COR-L47 (cell line): Measurements from ENCODE around the gene ANO2.

Experiments used
- DNase-seq: peaks from one replicate; lab custom pipeline; 2025; lab: John Stamatoyannopoulos, UW

Gene ANO2

GRCh38 chr12:5622280-5622679 lies 322.8 kb downstream of the ANO2 start:
- DNase-seq, result no peak

DNA sequence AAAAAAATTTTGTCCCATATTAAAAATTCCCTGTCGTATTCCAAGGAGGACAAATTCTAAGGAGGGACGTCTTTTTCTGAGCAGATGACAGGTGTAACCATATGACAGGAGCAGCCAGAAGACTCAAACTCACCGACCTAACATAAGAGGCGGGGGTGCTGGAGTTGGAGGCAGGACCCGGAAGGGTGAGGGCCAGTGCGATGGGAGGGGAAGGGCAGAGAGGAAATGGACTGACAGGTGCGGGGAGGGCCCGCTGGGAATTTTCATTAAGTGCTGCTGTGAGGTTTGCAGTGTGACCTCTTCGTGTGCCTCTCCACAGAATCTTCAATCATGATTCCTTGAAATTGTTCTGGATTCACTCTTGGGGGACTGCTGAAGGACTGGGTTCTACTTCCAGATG lies 323.7 kb downstream of the ANO2 start:
- DNase-seq, result no peak

- no peak for DNase-seq
These were observed 324.2 kb downstream of the ANO2 start for GRCh38 chr12:5620896-5621295.

- no peak for DNase-seq
These were observed 325.4 kb downstream of the ANO2 start for GRCh38 chr12:5619628-5620027.

DNA sequence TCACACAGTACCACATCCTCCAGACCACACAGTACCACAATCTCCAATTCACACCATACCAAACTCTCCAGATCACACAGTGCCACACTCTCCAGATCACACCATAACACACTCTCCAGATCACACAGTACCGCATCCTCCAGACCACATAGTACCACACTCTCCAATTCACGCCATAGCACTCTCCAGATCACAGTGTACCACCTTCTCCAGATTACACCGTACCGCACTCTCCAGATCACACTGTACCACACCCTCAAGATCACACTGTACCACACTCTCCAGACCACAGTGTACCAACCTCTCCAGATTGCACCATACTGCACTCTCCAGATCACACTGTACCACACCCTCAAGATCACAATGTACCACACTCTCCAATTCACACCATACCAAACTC lies 328.2 kb downstream of the ANO2 start:
- no peak for DNase-seq

DNA sequence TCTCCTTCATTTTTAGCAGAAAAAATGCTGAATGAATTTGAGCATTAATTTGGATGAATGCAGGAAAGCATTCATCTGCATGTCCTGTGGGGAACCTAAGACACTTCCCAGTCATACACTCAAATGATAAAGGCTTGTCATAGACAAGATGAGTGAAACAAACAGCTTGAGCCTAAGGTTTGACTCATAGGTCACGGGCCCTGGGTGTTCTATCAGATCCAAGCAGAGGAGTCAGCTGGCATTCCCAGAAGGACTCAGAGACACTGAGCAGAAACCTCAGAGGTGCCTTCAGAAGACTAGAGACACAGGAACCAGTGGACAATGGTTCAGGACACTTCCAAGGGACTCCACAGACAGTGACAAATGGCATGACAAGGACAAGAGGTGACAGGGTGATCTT lies 329.3 kb downstream of the ANO2 start:
- DNase-seq, result no peak

GRCh38 chr12:5614256-5614655 lies 330.8 kb downstream of the ANO2 start:
- no peak for DNase-seq

DNA sequence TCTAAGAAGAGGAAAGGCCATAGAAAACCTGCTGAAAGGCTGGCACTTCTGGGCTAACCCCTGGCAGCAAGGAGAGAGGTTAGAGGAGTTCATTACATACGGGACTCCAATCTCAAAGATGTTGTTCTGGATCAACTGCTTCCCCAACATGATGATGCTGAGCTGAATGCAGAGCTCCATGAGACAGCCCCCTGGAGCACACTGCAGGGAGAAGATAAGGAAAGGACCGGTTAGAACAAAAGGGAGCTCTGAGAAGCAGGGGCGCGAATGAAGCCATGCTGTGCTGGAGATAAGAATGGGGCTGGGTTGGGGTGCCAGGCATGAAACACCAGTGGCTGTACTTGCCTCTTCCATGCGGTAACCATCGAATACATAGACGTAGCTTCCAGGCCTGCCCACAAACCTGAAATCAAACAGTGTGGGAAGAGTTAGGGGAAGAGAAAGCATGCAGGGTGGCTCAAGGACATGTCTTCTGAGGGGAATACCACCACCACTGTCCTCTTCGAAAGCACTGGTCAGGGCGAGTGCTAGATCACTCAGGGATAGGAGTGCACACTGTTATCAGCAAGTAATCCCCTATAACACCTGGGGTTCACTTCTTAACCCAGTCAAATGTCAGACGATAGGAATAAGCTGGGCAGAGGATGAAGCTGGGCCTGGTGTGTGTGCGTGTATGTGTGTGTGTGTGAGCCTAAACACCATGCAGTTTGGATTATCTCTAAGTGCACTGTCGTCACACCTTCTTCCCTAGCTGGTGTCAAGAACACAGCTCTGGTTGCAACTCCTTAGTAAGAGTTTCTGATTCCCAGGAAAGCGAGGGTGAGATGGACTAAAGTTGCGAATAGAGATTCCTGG lies 332.3 kb downstream of the ANO2 start:
- no peak for DNase-seq

DNA sequence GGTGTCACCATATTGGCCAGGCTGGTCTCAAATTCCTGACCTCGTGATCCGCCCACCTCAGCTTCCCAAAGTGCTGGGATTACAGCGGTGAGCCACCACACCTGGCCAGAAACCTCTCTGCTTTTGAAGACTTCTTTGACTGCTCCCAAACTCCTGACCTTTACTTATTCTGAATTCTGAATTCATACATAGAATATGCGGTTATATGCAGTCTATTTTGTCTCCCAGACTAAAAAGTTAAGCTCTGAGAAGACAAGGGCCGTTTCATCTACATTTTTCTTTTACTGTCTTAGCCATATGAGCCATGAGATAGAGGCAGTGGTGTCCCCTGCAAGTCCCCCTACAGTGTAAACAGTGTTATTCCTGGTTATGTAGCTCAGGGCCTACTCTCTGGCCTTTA lies 333.9 kb downstream of the ANO2 start:
- no peak for DNase-seq

GRCh38 chr12:5599378-5599777 lies 345.7 kb downstream of the ANO2 start:
- DNase-seq, result no peak

GRCh38 chr12:5593998-5594397 lies 351.1 kb downstream of the ANO2 start:
- DNase-seq, result no peak

GRCh38 chr12:5593086-5593485 lies 352.0 kb downstream of the ANO2 start:
- DNase-seq, result no peak

DNA sequence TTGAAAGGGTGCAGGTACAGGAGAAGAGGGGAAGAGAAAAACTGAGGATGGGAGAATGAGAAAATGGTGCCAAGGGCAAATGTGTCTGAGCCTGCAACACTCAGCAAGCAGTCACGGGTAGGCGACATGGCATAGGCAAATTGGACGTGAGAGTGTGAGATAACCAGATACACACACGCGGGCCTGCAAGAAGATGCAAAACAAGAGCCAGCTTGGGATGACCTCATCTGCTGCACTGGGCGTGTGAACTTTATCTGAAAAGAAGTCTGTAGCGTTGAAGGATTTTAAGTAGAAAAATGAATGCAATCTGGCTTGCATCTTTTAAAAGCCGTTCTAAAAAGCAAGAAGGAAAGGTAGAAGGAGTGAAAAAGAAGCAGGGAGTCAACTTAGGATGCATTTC lies 352.7 kb downstream of the ANO2 start:
- DNase-seq, result no peak

DNA sequence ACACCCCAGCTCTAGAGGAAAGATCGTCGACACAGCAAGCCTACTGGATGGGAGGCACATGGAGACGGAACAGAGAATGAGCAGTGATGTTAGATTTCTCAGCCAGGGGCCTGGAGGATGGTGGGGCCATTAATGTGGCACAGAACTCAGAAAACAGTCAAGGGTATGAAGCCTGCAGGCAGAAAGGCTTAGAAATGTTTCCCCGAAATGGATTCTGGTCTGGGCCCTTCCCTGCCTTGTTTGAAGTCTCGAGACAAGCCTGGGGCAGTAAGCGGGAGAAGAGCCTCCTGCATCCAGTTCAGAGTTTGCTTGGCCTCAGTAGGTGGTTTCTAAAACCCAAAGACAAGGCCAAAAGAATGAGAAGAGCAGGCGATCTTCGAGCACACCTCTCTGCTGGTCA lies 354.7 kb downstream of the ANO2 start:
- no peak for DNase-seq

GRCh38 chr12:5589054-5589453 lies 356.0 kb downstream of the ANO2 start:
- no peak for DNase-seq

DNA sequence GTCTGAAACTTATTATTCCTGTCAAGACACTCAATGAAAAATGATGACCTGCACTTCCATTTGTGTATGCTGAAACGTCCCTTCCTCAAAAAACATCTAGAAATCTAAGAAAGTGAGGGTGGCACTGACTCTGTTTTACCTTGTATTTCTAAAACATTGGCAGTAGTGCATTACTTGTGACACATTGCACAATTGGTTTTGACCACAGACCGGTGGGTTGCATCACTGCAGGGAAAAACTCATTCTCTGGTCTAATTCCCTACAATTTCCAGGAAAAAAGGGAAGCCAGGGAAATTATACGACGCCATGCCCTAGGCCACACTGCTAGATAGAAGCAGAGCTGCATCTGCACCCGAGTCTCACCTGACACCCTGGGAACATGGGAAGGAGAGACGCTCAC lies 356.5 kb downstream of the ANO2 start:
- no peak for DNase-seq

- no peak for DNase-seq
These were observed 356.9 kb downstream of the ANO2 start for GRCh38 chr12:5588176-5588575.

DNA sequence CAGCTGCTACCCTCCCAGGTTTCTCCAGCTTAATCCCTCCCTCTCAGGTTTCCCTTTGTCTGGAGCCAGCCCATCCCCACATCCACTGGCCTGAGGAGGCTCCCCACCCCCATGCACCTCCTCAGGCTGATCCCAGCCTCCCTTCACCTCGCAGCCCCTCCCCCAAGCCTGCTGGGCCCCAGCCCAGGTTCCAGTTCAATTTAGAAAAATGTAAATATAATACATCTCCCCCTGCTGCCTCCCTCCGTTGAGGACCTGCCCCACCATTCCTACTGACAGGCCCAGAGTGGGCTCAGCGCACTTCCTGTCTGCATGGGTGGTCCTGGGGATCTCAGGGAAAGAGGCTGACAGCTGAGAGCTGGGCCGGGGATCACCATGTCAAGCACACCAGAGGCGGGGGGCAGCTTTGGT lies 357.3 kb downstream of the ANO2 start:
- no peak for DNase-seq

DNA sequence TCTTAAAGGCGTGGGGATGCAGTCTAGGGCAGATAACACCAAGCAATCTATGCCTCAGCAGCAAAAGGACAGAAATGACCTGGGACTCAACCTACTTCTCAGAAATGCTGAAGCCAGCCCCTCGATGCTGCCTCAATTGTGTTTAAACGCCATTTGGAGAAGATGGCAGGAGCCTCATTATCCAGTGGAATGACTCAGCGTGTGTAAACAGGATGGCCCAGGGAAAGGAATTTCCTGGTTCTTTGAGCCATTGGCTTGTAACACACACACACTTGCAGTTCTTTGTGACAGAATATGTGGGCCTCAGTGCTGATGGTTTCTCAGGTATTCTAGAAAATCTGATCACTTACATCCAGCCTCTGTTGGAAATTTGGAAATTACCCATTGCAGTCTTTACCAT lies 358.9 kb downstream of the ANO2 start:
- DNase-seq, result no peak

DNA sequence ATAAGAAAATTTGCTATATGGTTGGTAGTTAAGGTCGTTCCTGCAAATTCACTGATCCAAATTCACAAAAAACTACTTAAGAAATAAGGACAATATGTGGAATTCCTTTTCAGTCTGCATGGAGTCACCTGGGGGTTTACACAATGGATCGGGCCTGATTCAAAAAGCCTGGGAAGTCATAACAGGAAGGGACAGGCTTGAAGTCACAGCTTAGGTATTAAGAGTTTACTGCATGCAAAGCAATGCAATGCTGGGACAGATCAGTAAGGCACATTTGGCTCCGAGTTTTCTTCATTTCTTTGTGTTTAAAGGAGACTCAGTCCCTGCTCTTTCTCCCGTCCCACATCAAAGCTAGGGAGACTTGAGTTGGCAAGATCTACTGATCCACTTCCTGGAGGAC lies 359.9 kb downstream of the ANO2 start:
- DNase-seq, result no peak

GRCh38 chr12:5584412-5585175 lies 360.5 kb downstream of the ANO2 start:
- DNase-seq, result no peak

- no peak for DNase-seq
These were observed 362.5 kb downstream of the ANO2 start for GRCh38 chr12:5582541-5582940.

DNA sequence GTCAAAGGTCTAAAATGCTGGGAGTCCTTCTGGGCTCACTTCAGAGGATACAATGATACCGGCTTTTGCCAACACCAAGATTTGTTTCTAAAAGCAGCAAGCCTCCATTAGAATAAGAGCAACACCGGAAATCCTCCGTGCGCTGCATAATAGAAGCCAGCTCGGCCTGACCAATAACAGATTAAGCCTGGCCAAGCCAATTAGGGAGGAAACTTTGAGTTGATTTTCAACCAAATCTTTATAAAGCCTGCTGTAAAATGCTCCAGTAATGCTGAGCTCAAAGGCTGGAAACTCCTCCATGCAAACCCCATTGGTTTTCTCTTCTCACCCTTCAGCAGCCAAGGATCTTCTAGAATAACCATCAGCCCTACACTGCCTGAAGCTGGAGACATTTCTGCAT lies 363.0 kb downstream of the ANO2 start:
- no peak for DNase-seq

DNA sequence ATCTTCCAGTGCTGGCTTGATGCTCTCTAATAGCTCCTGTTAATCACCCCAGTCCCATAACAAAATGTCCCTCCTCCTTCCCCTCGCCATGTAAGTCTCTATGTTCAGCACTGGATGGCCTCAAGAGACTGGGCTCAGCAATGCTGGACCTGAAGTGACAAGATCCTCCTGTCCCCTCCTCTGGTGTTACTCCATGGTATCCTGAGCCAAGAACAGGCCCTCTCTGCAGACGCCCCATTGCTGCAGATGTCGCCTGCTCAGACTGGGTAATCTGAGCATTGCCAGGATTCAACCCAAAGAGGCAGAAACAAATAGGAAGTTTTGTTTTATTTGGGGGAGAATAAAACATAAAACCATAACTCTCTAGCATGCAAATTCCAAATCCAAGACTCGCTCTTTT lies 363.4 kb downstream of the ANO2 start:
- DNase-seq, result no peak
